Body of pancreas (tissue), 4 donors: ENCODE data around the gene AK3.

ENCODE experiments used
- CTCF ChIP-seq, 7 experiments: fragments of 450-650 bp in 4 of 7; fragments of 200-600 bp in 3 of 7; sonication (generic) in 3 of 7; IDR thresholded peaks; one replicate each; pipeline ENCODE4 v1.5.1; 2016 to 2019; ENCODE audit warnings: antibody characterized with exemption in 7 of 7
- POLR2A ChIP-seq, 3 donors: fragments of 450-650 bp; IDR thresholded peaks; one replicate each; pipeline ENCODE4 v1.6.1; 2016; ENCODE audit warnings: antibody characterized with exemption in 3 of 3, mild to moderate bottlenecking in 2 of 3

- no peak for TF ChIP-seq CTCF (IDR thresholded peaks at IDR 0.05)
- no peak for TF ChIP-seq POLR2A (IDR thresholded peaks at IDR 0.05)
Observed at GRCh38 chr9:4727593-4727992, 13.4 kb downstream of the AK3 start.
